ENCODE data around the gene SLC19A3.

GRCh38 chr2:227716501-227716900 is 1.3 kb downstream of the SLC19A3 start:
- TF ChIP-seq MYC (IDR thresholded peaks at IDR 0.05; ENCODE audit: low read depth, low read length) (no peak), JUN (IDR thresholded peaks at IDR 0.05; ENCODE audit: borderline replicate concordance, insufficient read depth, insufficient read length, low read depth) (no peak), POLR2AphosphoS5 (IDR thresholded peaks at IDR 0.05; ENCODE audit: insufficient read depth, low read depth, low read length) (no peak), EZH2 (IDR thresholded peaks at IDR 0.05; ENCODE audit: borderline replicate concordance, low read depth, low read length, severe bottlenecking) (no peak)

Measured in endothelial cell of umbilical vein (primary cell).